ENCODE results near the gene ACCSL.

Gene ACCSL

GRCh38 chr11:44065841-44066731, 18.3 kb downstream of the ACCSL start, which contains the start of gene ACCS:
TSS of gene ACCS (plus strand) at chr11:44066270. CDS start at chr11:44067628, 1,358 bp downstream.
- DNase-seq, result peak; percentile 42

DNA sequence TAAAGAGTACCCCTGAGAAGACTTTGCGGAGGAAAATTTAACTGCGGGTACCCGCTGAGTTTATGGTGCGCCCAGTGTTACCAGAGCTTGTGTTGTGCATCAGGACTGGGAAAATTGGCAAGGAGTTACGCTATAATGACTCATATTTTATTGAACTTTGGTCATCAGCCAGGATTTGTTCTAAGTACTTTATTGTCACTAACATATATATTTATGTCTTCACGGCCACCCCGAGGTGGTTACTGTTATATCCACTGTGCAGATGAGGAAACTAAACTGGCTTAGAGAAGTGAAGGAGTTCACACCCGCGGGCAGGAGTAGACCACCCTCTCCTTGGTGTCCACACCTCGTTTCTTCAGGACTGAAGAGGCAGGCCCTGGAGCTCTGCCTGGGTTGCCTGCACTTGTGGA, 19.0 kb downstream of the ACCSL start:
- no peak for DNase-seq

GRCh38 chr11:44067266-44067665, 19.5 kb downstream of the ACCSL start:
- DNase-seq, result no peak

DNA sequence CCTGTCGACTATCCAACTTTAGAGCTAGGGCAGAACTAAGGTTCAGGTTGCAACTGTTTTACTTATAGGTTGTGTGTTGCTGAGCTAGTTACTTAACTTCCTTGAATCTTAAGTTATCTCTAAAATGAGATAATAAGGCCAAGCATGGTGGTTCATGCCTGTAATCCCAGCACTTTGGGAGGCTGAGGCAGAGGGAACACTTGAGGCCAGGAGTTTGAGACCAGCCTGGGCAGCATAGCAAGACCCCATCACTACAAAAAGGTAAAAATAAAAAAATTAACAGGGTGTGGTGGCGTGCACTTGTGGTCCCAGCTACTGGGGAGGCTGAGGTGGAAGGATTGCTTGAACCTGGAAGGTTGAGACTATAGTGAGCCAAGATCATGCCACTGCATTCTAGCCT, 20.4 kb downstream of the ACCSL start:
- no peak for DNase-seq

GRCh38 chr11:44071157-44071556, 23.4 kb downstream of the ACCSL start:
- no peak for DNase-seq

DNA sequence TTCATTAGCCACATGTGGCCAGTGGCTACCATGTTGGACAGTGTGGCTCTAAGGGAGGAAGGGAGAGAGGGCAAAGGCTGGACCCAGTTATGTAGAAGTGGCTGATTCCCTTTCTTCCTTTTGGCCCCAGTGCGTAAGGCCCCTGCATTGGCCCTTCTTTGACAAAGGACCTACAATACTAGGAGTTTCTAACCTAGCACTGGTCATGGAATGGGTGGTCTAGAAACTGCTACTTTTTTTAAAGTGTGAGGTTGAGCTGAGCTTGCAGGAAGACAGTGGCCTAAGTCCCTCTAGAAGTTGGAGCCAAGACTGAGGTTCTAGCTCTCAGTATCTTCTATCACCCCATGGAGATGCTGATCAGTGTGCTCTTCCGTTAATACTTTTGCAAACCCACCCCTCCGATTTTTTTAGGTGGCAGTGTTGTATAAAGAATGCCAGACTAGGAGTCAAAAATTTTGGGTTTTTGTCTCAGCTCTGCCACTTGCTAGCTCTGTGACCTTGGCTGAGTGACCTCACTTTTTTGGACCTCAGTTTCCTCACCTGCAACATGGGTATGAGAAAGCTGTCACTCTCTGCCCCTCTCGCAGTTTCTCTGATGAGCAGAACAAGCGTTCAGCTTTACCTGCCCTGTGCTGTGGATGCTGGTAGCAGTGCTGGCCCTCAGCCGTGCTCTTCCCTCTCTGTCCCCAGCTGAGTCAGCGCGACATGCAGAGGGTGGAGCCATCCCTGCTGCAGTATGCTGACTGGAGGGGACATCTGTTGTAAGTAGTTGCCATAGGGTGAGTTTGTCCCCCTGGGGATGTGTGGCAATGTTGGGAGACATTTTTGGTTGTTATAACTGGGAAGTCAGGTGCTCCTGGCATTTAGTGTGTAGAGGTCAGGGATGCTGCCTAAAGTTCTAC, 25.2 kb downstream of the ACCSL start:
- DNase-seq, result no peak

DNA sequence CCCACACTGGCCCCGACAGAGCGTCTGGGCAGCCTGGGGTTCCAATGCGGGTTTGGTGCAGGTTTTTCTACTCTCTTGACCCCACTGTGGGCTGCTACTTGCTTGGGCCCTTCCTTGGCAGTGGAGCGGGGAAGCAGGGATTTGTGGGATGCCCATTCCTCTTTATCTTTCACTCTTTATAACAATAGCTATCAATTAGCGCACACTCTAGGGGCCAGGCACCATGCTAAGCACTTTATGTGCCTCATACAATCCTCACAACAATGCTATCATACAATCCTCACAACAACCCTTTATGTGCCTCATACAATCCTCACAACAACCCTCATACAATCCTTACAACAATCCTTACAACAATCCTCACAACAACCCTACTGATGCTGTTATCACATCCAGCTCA, 31.0 kb downstream of the ACCSL start:
- no peak for DNase-seq

- no peak for DNase-seq
Observed at GRCh38 chr11:44079376-44079775, 31.6 kb downstream of the ACCSL start.

GRCh38 chr11:44080951-44081350, 33.2 kb downstream of the ACCSL start:
- no peak for DNase-seq

- DNase-seq, result no peak
Observed at GRCh38 chr11:44082645-44083044, 34.9 kb downstream of the ACCSL start.

GRCh38 chr11:44083433-44083832, 35.7 kb downstream of the ACCSL start:
- peak; percentile 22 for DNase-seq

DNA sequence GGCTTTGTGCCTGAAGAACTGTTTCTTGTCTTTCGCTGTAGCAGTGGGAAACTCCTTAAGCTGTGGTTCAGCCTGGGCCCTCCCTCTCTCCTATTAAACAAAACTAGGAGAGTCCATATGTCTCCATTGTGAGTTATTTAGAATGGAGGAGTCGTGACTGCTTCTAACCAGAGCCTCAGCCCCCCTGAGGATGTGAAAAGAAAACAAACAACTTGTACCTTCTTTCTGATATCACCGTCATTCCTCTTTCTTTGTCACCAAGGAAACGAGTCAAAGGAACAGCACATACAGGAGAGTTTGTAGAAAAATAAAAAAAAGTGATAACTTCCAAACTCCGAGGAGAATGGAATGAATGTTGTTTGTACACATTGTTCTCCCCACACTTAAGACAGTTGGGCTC, 36.1 kb downstream of the ACCSL start:
- no peak for DNase-seq

DNA sequence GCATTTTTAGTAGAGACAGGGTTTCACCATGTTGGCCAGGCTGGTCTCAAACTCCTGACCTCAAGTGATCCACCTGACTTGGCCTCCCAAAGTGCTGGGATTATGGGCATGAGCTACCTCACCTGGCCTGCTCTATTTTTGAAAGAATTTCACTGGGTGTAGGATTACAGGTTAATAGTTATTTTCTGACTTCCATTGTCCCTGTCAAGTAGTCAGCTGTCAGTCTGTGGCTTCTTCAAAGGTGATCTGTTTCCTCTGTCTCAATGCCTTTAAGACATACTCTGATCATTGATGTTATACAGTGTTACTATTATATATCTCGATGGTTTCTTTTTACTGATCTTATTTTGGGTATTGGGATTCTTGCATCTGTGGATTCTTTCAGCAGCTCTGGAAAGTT, 37.5 kb downstream of the ACCSL start:
- DNase-seq, result no peak

- DNase-seq, result no peak
Observed at GRCh38 chr11:44088377-44088776, 40.6 kb downstream of the ACCSL start.

GRCh38 chr11:44088871-44089270, 41.1 kb downstream of the ACCSL start:
- DNase-seq, result no peak

DNA sequence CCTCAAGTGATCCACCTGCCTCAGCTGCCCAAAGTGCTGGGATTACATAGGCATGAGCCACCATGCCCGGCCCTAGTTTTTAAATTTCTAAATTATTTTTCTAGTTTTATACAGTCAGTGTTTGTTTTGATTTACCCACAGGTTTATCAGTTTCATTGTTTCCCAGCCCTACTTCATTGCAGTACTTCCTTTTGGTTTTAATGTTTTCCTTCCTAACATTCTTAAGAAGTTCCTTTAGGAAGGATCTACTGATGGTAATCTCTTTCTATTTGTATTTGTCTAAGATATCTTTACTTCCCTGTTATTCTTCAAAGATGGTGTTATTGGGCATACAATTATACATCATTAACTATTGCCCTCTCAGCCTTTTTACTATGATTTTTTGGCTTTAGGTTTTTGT, 42.8 kb downstream of the ACCSL start:
- DNase-seq, result no peak

DNA sequence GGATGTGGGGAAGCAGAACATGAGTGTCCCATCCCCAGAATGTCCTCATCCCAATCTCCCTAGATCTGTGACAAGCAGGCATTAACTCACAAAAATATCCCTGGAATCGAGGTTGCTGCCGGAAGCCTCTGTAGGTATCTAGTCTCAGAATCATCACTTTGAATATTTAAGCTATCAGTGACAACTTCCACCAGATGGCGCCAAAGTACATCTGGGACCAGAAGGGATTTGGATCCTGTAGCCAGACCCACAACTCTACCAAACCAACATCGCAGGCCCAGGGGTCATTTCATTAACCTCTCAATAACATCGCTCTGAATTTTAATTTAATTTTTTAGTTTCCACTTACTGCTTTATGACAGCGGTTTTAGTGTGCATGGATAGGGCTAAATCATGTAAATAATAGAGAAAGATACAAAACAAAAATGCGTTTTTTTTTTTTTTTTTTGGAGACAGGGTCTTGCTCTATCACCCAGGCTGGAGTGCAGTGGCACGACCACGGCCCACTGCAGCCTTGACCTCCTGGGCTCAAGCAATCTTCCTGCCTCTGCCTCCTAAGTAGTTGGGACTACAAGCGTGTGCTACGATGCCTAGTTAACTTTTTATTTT, 46.6 kb downstream of the ACCSL start:
- peak; percentile 77 for DNase-seq

DNA sequence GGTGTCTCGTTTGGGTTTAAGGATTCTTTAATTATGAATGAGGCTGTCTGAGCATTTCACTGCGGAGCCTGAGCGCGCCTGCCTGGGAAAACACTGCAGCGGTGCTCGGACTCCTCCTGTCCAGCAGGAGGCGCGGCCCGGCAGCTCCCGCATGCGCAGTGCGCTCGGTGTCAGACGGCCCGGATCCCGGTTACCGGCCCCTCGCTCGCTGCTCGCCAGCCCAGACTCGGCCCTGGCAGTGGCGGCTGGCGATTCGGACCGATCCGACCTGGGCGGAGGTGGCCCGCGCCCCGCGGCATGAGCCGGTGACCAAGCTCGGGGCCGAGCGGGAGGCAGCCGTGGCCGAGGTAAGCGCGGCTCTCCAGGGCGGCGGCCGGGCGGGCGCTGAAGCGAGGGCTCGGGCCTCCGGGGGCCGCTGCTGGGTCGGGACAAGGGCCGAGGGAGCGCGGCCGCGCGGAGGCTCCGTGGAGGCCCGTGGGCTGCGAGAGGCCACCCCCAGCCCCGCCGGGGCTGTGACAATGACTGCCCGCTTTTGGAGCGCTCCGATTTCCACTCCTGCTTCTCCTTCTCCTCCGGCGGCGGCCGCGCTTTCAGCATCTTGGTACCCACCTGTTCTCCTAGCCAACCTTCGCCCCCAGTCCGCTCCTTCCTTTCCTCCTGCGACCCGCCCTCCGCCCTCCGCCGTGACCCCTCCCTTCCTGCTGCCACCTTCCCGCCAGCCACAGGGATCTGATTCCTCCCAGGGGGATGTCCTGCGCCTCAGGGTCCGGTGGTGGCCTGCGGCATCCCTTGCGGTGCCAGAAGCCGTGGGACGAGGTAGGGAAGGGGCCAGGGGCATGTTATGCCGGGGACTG, 48.0 kb downstream of the ACCSL start, which contains the start of gene EXT2:
Gene EXT2 (plus strand): TSS at position 173 of the 854 bp plus-strand sequence. CDS start 12,035 bp downstream, outside the sequence.
- DNase-seq, result peak; percentile 80

DNA sequence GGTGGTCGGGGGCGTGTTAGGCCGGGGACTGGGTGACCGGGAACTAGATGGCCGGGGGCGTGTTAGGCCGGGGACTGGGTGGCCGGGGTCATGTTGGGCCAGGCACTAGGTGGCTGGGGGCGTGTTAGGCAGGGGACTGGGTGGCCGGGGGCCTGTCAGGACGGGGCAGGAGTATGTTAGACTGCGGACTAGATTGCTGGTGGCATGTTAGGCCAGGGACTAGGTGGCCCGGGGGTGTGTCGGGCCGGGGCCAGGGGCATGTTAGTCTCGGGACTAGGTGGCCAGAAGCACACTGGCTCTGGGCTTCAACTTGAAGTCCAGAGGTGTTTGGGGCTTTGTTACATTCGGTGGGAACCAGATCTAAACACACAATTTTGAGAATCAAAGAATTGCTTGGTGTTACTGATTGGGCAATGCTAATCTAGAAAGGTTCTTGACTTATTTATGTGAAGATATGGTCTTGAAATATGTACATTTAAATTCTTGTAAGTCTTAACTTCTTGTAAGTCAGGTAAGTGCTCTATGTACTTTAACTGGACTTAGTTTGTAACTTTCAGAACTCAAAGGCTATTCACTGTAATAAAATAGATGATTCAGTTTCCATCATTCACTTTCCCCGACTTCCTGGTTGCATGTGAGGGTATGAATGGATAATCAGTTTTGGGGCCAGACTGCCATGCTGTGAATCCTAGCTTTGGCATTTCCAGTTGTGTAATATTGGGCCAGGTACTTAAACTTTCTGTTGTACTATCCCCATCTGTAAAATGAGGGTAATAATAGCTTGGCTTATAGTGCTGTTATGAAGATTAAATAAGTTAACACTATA, 48.8 kb downstream of the ACCSL start:
- no peak for DNase-seq

- no peak for DNase-seq
Observed at GRCh38 chr11:44097821-44098220, 50.0 kb downstream of the ACCSL start.

GRCh38 chr11:44101098-44101497, 53.3 kb downstream of the ACCSL start:
- no peak for DNase-seq
